HCT116 (cell line): ENCODE measurements around the gene NLRC4. TPM values are rescaled to one million over a fixed set of nuclear protein-coding genes. Genes with fewer than 3 reads are reported as not detected.

Source experiments
- ATAC-seq: fragments of 200-7000 bp; cut with Tn5 transposase; 2 replicates; pipeline ENCODE4 v1.9.1; 2020; ENCODE audit warnings: mild to moderate bottlenecking, moderate library complexity
- BruUV-seq: library from RNA; stranded (reverse); fragments of 400-500 nt; replicated peaks from 2 replicates; lab custom pipeline; 2021; lab: Mats Ljungman, UMichigan
- CTCF ChIA-PET: fragments of 300-600 bp; sonication (Branson Sonifier 250); formaldehyde crosslinking; loops from one replicate; lab custom pipeline; 2021; ENCODE audit warnings: antibody characterized with exemption; lab: Charles Lee
- POLR2A ChIA-PET: fragments of 300-600, 350-600 bp; sonication (Branson Sonifier 250); formaldehyde crosslinking; loops from one replicate; lab custom pipeline; 2021; ENCODE audit warnings: antibody characterized with exemption; lab: Charles Lee
- RAD21 ChIA-PET, 2 experiments: fragments of 300-600 bp; sonication (Branson Sonifier 250); formaldehyde crosslinking; loops; one replicate each; lab custom pipeline; 2023; ENCODE audit warnings: low total read pairs in 2 of 2; ENCODE audit not compliant: uncharacterized antibody in 2 of 2, unreplicated experiment in 2 of 2, low non-redundant PET in 1 of 2; lab: Charles Lee
- DNase-seq: peaks from one replicate; pipeline ENCODE4 v3.0.0-alpha.2; 2010; ENCODE audit warnings: low read depth, low spot score
- H2AFZ ChIP-seq: fragments of 200-600 bp; shearing (Covaris generic), sonication (generic); 2 replicates; pipeline ENCODE4 v1.6.1; 2017; ENCODE audit warnings: low read depth, mixed run types, mixed read lengths, antibody characterized with exemption, low read length; ENCODE audit not compliant: poor library complexity, severe bottlenecking
- H3K27ac ChIP-seq: 2 replicates; pipeline ENCODE4 v1.5.1; 2012; ENCODE audit warnings: low read depth, low read length
- H3K27me3 ChIP-seq: fragments of 200-600 bp; sonication (generic); 2 replicates; pipeline ENCODE4 v1.6.1; 2016; ENCODE audit warnings: mixed run types, low read length, mixed read lengths; ENCODE audit not compliant: insufficient read depth
- H3K36me3 ChIP-seq, 2 experiments: fragments of 200-500 bp in 1 of 2; fragments of 200-600 bp in 1 of 2; sonication (Bioruptor generic) in 1 of 2; sonication (generic) in 1 of 2; 2 replicates each; pipeline versions ENCODE4 v1.5.1 to v1.6.1; 2014 to 2016; ENCODE audit warnings: low read length in 2 of 2, inconsistent platforms in 1 of 2, mixed read lengths in 1 of 2, mixed run types in 1 of 2; ENCODE audit not compliant: insufficient read depth in 2 of 2, control insufficient read depth in 1 of 2
- H3K4me1 ChIP-seq, 2 experiments: fragments of 200-600 bp in 1 of 2; sonication (generic) in 1 of 2; 2 replicates each; pipeline versions ENCODE4 v1.5.1 to v1.6.1; 2012 to 2017; ENCODE audit warnings: low read length in 2 of 2, inconsistent platforms in 1 of 2, mild to moderate bottlenecking in 1 of 2, mixed read lengths in 1 of 2, mixed run types in 1 of 2, moderate library complexity in 1 of 2; ENCODE audit not compliant: insufficient read depth in 2 of 2, control insufficient read depth in 1 of 2
- H3K4me2 ChIP-seq: fragments of 200-600 bp; sonication (generic); 2 replicates; pipeline ENCODE4 v1.6.1; 2017; ENCODE audit warnings: mixed run types, low read length, mixed read lengths
- H3K4me3 ChIP-seq, 2 experiments: fragments of 200-600 bp in 1 of 2; sonication (generic) in 1 of 2; replicated peaks in 1 of 2; 2 replicates each; pipeline ENCODE4 v1.5.1; 2011 to 2016; ENCODE audit warnings: low read length in 2 of 2, control low read depth in 1 of 2, low read depth in 1 of 2, mild to moderate bottlenecking in 1 of 2, mixed read lengths in 1 of 2, mixed run types in 1 of 2
- H3K79me2 ChIP-seq: fragments of 200-600 bp; sonication (generic); 2 replicates; pipeline ENCODE4 v1.6.1; 2017; ENCODE audit warnings: mild to moderate bottlenecking, mixed run types, low read length, moderate library complexity, mixed read lengths; ENCODE audit not compliant: insufficient read depth
- H3K9ac ChIP-seq: fragments of 200-600 bp; sonication (generic); 2 replicates; pipeline ENCODE4 v1.6.1; 2016; ENCODE audit warnings: low read length, mixed read lengths
- H3K9me2 ChIP-seq: fragments of 200-600 bp; sonication (generic), shearing (Covaris generic); 2 replicates; pipeline ENCODE4 v1.6.1; 2017; ENCODE audit warnings: mixed run types, mild to moderate bottlenecking, moderate library complexity; ENCODE audit not compliant: insufficient read depth
- H3K9me3 ChIP-seq, 2 experiments: fragments of 200-500 bp in 1 of 2; fragments of 200-600 bp in 1 of 2; sonication (Bioruptor generic) in 1 of 2; sonication (generic) in 1 of 2; 2 replicates each; pipeline ENCODE4 v1.6.1; 2014 to 2017; ENCODE audit warnings: low read length in 2 of 2, mixed read lengths in 2 of 2, inconsistent platforms in 1 of 2, low read depth in 1 of 2, mild to moderate bottlenecking in 1 of 2, mixed run types in 1 of 2, moderate library complexity in 1 of 2; ENCODE audit not compliant: control insufficient read depth in 1 of 2, insufficient read depth in 1 of 2
- H4K20me1 ChIP-seq: fragments of 200-600 bp; sonication (generic), shearing (Covaris generic); 2 replicates; pipeline ENCODE4 v1.6.1; 2017; ENCODE audit warnings: mixed run types, mild to moderate bottlenecking, moderate library complexity; ENCODE audit not compliant: insufficient read depth
- ATF3 ChIP-seq: IDR thresholded peaks from 2 replicates; pipeline ENCODE4 v1.6.1; 2012
- CBX3 ChIP-seq: IDR thresholded peaks from 2 replicates; pipeline ENCODE4 v1.6.1; 2012; ENCODE audit warnings: low read depth
- CEBPB ChIP-seq: IDR thresholded peaks from 2 replicates; pipeline ENCODE4 v1.6.1; 2012; ENCODE audit warnings: low read depth
- CTCF ChIP-seq, 3 experiments: fragments of 200-600 bp in 1 of 3; sonication (generic) in 1 of 3; IDR thresholded peaks in 2 of 3; conservative IDR thresholded peaks in 1 of 3; 2 replicates each; pipeline ENCODE4 v1.5.1; 2012 to 2017; ENCODE audit warnings: low read depth in 2 of 3, low read length in 2 of 3, antibody characterized with exemption in 1 of 3, borderline replicate concordance in 1 of 3, control low read depth in 1 of 3, mild to moderate bottlenecking in 1 of 3, mixed read lengths in 1 of 3, mixed run types in 1 of 3, moderate library complexity in 1 of 3; ENCODE audit not compliant: insufficient read depth in 1 of 3
- EGR1 ChIP-seq: IDR thresholded peaks from 2 replicates; pipeline ENCODE4 v1.6.1; 2012; ENCODE audit warnings: low read depth
- ELF1 ChIP-seq: IDR thresholded peaks from 2 replicates; pipeline ENCODE4 v1.6.1; 2012; ENCODE audit warnings: low read depth, borderline replicate concordance
- EZH2 ChIP-seq: fragments of 200-600 bp; sonication (generic); IDR thresholded peaks from 2 replicates; pipeline ENCODE4 v1.6.1; 2017; ENCODE audit warnings: antibody characterized with exemption, mixed run types
- EZH2phosphoT487 ChIP-seq: fragments of 200-600 bp; IDR thresholded peaks from 2 replicates; pipeline ENCODE4 v1.6.1; 2018; ENCODE audit warnings: antibody characterized with exemption, borderline replicate concordance
- JUND ChIP-seq: IDR thresholded peaks from 2 replicates; pipeline ENCODE4 v1.6.1; 2012
- MAX ChIP-seq: IDR thresholded peaks from 2 replicates; pipeline ENCODE4 v1.6.1; 2012
- RAD21 ChIP-seq: IDR thresholded peaks from 2 replicates; pipeline ENCODE4 v1.6.1; 2012; ENCODE audit warnings: low read depth, mild to moderate bottlenecking
- REST ChIP-seq: IDR thresholded peaks from 2 replicates; pipeline ENCODE4 v1.6.1; 2012; ENCODE audit warnings: low read depth
- SP1 ChIP-seq: IDR thresholded peaks from 2 replicates; pipeline ENCODE4 v1.6.1; 2012; ENCODE audit warnings: low read depth
- SRF ChIP-seq: IDR thresholded peaks from 2 replicates; pipeline ENCODE4 v1.6.1; 2012; ENCODE audit warnings: low read depth
- TCF7L2 ChIP-seq: IDR thresholded peaks from 2 replicates; pipeline ENCODE4 v1.7.0; 2011; ENCODE audit warnings: borderline replicate concordance, inconsistent platforms; ENCODE audit not compliant: insufficient read depth, insufficient read length; ENCODE audit errors: extremely low read depth
- ZFX ChIP-seq: fragments of 450-650 bp; IDR thresholded peaks from 2 replicates; pipeline ENCODE4 v1.6.1; 2017
- ZNF274 ChIP-seq: fragments of 200-500 bp; sonication (Bioruptor generic); IDR thresholded peaks from 2 replicates; pipeline ENCODE4 v1.6.1; 2014; ENCODE audit warnings: mild to moderate bottlenecking, low read depth, low read length, inconsistent platforms
- intact Hi-C: fragments of 100-400 bp; cut with micrococcal nuclease; formaldehyde crosslinking; loops from 2 replicates; pipeline ENCODE4 v1.10.0; 2022
- total RNA-seq: library from RNA; stranded (reverse); gene quantifications from one replicate; pipeline ENCODE4 v1.2.1, GENCODE V29; 2021; ENCODE audit not compliant: unreplicated experiment

NLRC4 gene
- total RNA-seq, 1 experiment from 2014 or later, result not detected

GRCh38 chr2:32248299-32248698, 16.4 kb downstream of the NLRC4 start:
- RAD21 ChIA-PET, result no interaction called here
- no peaks in the 10 kb centered on the region for H3K79me2 ChIP-seq
- H3K4me1 ChIP-seq, result no peaks in the 10 kb centered on the region
- H2AFZ ChIP-seq, result no peak overlapping the region
- CTCF ChIA-PET, result no interaction called here
- intact Hi-C loops, result no loop called here
- no peaks in the 10 kb centered on the region for H3K27me3 ChIP-seq
- no peak for DNase-seq
- no peaks in the 10 kb centered on the region; the same call in 1 of the 2 replicates for H4K20me1 ChIP-seq
- no peak for ATAC-seq
- H3K9me3 ChIP-seq, result no peaks in the 10 kb centered on the region
- no peak for TF ChIP-seq CBX3
- no peak for TF ChIP-seq SRF
- no peak for TF ChIP-seq EZH2
- no peak for TF ChIP-seq RAD21
- no peak for TF ChIP-seq REST
- no peak for TF ChIP-seq TCF7L2
- TF ChIP-seq SP1, result no peak
- no peak for TF ChIP-seq ATF3
- no peak for TF ChIP-seq EGR1
- TF ChIP-seq CEBPB, result no peak
- TF ChIP-seq CTCF (IDR thresholded peaks at IDR 0.05 in 2 of 3, conservative IDR thresholded peaks at IDR 0.05 in 1 of 3; ENCODE audit: borderline replicate concordance in 1 of 3, insufficient read depth in 1 of 3, low read depth in 2 of 3, low read length in 2 of 3), result no peak
- no peak for TF ChIP-seq ELF1
- TF ChIP-seq ZFX, result no peak
- TF ChIP-seq JUND, result no peak
- TF ChIP-seq MAX, result no peak
- no peak for TF ChIP-seq EZH2phosphoT487
- TF ChIP-seq ZNF274, result no peak
- H3K4me3 ChIP-seq, result no peak overlapping the region
- H3K9me2 ChIP-seq, result no peaks in the 10 kb centered on the region
- H3K4me2 ChIP-seq, result no peak overlapping the region
- BruUV-seq, result no TSS peak
- no peak overlapping the region for H3K27ac ChIP-seq
- no peak overlapping the region for H3K9ac ChIP-seq
- POLR2A ChIA-PET, result no interaction called here
- H3K36me3 ChIP-seq, result no peaks in the 10 kb centered on the region
